Measurements from ENCODE around the gene STK11IP. TPM values are rescaled to one million over a fixed set of nuclear protein-coding genes. Genes with fewer than 3 reads are reported as not detected.

Gene STK11IP
- total and polyA plus RNA-seq, 10 of the 15 experiments (the other 5 are each of a cell fraction or from before 2014, with no cell fraction given) = 0.42 to 24.0 (median 11.4) TPM

DNA sequence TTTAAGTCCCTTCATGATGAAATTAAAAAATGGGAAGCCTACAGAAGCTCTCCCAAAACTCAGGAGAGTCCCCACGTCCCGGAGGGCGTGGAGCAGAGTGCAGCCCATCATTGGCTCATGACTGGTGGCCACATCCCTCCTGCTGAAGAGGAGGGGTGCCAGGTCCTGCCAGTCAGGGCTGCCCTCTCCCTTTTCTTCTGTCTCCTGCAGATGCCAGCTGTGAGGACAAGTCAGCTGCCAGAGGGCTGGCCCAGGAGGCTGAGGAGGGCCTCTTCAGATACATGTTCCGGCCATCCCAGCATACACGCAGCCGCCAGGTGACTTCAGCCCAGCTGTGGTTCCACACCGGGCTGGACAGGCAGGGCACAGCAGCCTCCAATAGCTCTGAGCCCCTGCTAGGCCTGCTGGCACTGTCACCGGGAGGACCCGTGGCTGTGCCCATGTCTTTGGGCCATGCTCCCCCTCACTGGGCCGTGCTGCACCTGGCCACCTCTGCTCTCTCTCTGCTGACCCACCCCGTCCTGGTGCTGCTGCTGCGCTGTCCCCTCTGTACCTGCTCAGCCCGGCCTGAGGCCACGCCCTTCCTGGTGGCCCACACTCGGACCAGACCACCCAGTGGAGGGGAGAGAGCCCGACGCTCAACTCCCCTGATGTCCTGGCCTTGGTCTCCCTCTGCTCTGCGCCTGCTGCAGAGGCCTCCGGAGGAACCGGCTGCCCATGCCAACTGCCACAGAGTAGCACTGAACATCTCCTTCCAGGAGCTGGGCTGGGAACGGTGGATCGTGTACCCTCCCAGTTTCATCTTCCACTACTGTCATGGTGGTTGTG is 23.0 kb upstream of the STK11IP start:
- Histone ChIP-seq H3K4me3 (no peak overlapping the region), H3K4me1 (ENCODE audit: control insufficient read depth, insufficient read depth, low read length) (no peaks in the 10 kb centered on the region), H3K4me2 (ENCODE audit: control insufficient read depth, insufficient read depth) (no peak overlapping the region), H3K79me2 (ENCODE audit: control insufficient read depth, insufficient read depth, low read length) (no peaks in the 10 kb centered on the region), H3K27ac (ENCODE audit: control insufficient read depth, insufficient read depth) (no peak overlapping the region), H2AFZ (ENCODE audit: control insufficient read depth, low read depth, low read length) (no peak overlapping the region), H4K20me1 (ENCODE audit: control insufficient read depth, insufficient read depth) (no peaks in the 10 kb centered on the region), H3K36me3 (ENCODE audit: control insufficient read depth in 2 of 2, insufficient read depth in 2 of 2, low read length in 1 of 2) (no peaks in the 10 kb centered on the region), H3K9me3 (replicated peaks; ENCODE audit: control insufficient read depth, insufficient read depth, low read length) (no peaks in the 10 kb centered on the region), H3K27me3 (replicated peaks in 1 of 2; ENCODE audit: control insufficient read depth in 2 of 2, insufficient read depth in 2 of 2, low read length in 1 of 2) (peaks cover 2 to 4% of the 10 kb centered on the region in 2 experiments; a peak in 3 of 4 replicates), H3K9ac (ENCODE audit: control insufficient read depth, insufficient read depth, low read length) (no peak overlapping the region)
- no peak for FAIRE-seq
- WGBS (ENCODE audit: insufficient coverage, insufficient replicate concordance, low lambda C conversion rate, missing lambda C conversion rate) = 32% methylated on average over 22 of the region's 22 CpGs
- BruUV-seq (replicated peaks) = no TSS peak
- SMC1A ChIA-PET (ENCODE audit: uncharacterized antibody, unreplicated experiment) = no interaction called here
- CTCF ChIA-PET = interaction anchor here (1.4 kb wide), 1 partner anchor 14 kb away, joined by 3 read pairs; no protein-coding TSS in a partner anchor
- ATAC-seq = no peak
- in situ Hi-C loops (cut with MboI) = no loop called here
- POLR2A ChIA-PET = no interaction called here
- intact Hi-C loops (cut with micrococcal nuclease; ENCODE audit: unreplicated experiment) = no loop called here
- DNase-seq (ENCODE audit: low read depth, low spot score) = no peak
- RAD21 ChIA-PET (ENCODE audit: unreplicated experiment) = no interaction called here
- TF ChIP-seq POU2F2 (IDR thresholded peaks at IDR 0.05; ENCODE audit: borderline replicate concordance, low read depth, low read length) (no peak), CHD2 (IDR thresholded peaks at IDR 0.05; ENCODE audit: borderline replicate concordance, low read depth, low read length) (no peak), MXI1 (IDR thresholded peaks at IDR 0.05; ENCODE audit: low read depth, low read length) (no peak), CREM (IDR thresholded peaks at IDR 0.05; ENCODE audit: low read depth) (no peak)
